Frontal cortex (tissue), 4 donors: Measurements from ENCODE around the gene FSCN2. TPM values are rescaled to one million over a fixed set of nuclear protein-coding genes. Genes with fewer than 3 reads are reported as not detected.
A peak's percentile ranks its signal among the peaks of the same experiment; 100 is the strongest.

ENCODE experiments used
- DNase-seq, 2 donors: peaks; one replicate each; pipeline ENCODE4 v3.0.0; 2012; ENCODE audit warnings: low spot score in 2 of 2
- FAIRE-seq: peaks from 2 replicates; lab custom pipeline; 2012; peaks lifted over from hg19 to GRCh38; lab: Jason Lieb, UNC
- total RNA-seq: library from RNA; depleted of rRNA; stranded (reverse); fragments of >200 nt; gene quantifications from one replicate; pipeline ENCODE4 v1.2.3, GENCODE V29; 2014
- donor health status: control.
- donor health status: control.
- donor health status: control.

Gene FSCN2, protein sequence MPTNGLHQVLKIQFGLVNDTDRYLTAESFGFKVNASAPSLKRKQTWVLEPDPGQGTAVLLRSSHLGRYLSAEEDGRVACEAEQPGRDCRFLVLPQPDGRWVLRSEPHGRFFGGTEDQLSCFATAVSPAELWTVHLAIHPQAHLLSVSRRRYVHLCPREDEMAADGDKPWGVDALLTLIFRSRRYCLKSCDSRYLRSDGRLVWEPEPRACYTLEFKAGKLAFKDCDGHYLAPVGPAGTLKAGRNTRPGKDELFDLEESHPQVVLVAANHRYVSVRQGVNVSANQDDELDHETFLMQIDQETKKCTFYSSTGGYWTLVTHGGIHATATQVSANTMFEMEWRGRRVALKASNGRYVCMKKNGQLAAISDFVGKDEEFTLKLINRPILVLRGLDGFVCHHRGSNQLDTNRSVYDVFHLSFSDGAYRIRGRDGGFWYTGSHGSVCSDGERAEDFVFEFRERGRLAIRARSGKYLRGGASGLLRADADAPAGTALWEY
- total RNA-seq = 4.9 TPM

GRCh38 chr17:81527591-81528383, at the start of gene FSCN2:
FSCN2 (plus strand) TSS chr17:81528377; CDS start chr17:81528532, 155 bp downstream.
- DNase-seq = no peak
- FAIRE-seq = no peak

DNA sequence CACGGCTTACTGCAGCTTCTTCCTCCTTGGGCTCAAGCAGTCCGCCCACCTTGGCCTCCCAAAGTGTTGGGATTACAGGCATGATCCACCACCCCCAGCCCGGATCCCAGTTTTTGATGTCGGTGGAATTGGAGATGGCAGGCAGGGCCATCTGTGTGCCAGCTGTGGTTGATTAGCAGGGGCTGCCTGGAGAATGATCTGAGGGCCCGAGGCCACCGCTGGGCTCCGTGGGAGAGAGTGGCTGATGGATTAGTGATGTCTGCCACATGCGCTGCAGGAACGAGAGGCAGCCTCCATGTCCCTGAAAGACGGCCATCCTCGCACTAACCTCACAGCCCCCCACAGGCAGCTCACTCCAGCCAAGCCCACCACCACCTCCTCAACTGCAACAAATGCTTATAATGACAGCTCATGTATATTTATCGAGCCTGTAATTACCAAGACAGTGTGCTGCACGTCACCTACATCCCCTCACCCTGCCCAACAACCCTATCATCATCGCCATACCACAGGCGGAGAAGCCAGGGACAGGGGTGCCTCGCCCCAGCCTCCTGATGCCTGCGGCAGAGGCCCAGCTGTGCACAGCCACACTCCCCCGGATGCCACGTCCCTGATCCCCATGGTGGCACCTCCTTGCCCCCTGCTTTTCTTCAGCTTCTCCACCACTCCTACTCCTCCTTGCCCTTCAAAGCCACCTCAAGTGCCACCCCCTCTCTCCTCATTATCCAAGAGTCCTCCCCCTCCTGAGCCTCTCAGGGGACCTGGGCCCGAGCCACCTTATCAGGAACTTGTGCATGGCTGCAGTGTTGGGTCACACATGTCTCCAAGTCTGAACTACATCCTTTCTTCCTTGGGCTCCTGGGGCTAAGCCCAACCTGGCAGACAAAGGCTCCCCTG, 48.8 kb upstream of the FSCN2 start:
- no peak for FAIRE-seq
- no peak for DNase-seq

DNA sequence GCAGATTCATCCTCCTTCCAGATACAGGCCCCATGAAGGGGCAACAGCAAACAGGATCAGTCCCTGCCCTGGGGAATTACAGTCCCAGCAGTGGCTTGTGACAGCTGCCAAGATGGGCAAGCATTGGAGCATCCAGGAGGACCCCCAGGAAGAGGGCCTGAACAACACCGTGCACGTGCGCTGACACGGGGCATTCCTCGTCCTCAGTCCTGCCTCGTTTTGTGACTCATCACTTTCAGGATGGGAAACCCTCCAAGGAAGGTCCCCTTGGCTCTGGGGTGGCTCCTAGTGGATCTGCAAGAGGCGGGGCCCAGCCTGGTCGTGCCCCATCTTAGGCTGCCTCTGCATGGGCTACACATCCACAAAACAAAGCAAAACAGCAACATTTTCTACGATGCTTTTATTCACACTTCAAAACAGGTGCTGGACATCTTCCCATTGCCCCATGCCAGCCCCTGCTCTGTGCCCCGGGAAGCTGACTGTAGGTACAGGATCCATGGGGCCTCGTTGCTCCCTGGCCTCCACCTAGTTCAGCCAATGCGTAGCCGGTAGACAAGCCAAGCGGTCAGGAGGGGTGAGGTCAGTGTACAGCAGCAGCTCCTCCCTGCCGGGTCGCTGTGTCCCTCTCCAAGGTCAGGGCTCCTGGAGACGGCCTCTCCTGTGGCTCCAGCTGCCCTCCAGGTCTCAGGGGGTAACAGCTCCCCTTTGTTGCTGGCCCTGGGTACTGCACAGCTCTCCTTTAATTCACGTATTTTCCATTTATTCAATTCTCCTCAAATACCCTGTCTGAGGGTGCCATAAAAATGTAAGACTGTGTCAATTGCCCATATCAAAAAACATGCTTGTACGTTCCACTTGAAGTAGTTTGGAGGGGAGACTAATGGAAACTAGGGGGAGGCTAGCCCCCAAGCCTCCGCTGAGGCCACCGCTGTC, 47.8 kb upstream of the FSCN2 start:
- FAIRE-seq (no peak), DNase-seq (no peak)

DNA sequence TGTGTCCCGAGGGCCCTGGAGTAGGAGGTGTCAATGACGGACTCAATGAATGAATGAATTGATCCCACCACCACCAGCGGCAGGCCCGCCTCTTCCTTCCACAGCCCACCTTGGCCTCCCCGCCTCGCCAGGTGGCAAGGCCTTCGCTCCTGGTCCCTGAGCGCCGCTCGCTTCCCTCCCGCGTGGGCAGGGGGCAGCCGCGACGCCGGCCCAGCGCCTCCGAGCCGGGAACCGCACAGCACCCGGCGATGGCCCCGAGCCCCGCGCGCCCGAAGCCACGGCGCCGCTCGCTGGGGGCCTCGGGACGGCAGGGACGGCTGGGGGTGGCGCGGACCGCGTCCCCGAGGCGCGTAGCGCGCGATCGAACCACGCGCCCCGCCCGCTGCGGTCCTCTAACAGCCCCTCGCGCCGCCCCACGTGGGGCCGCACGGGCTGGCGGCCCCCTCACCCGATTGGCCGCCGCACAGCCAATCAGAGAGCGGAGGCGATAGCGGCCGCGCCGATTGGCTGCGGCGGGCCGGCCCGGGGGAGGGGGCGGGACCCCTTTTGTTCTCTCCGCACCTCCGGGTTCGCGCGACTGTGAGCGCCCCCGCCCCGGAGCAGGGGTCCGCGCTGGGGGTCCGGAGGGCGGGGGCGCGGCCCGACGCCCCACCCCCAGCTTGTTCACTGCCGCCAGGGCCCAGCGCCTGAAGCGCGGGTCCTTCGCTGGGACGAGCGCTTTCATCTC, 46.9 kb upstream of the FSCN2 start:
- FAIRE-seq = no peak
- peak; percentile 97 to 98 for DNase-seq

DNA sequence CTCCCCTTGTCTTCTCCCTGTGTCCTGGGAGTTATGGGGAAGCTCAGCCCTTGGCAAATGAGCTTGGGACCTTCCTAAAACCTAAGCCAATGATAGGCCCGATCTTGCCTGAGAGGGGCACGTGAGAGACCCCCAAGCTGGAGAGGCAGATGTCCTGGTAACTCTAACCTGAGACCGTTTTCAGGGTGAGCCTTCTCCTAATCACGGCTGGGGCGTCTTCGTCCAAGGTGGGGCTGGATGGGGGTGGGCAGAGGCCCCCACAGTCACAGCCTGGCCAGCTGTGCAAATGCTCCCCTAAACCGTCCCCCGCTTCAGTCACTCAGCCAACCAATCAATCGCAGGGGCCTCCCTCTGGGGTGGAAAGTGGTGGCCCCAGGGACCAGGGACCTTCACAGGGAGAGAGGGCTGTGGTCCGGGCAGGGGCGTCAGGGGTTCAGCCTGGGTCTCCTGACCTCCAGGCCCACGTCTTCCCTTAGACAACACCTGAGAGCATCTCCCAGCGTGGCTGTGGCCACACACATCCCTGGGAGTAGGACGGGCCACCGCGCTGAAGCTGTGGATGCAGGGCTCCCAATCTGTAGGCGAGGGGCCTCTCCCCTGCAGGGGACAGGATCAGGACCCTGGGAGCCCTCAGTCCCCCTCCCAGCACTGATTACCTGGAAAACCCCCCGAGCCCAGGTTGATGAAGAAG, 46.2 kb upstream of the FSCN2 start:
- no peak for DNase-seq
- FAIRE-seq = no peak

DNA sequence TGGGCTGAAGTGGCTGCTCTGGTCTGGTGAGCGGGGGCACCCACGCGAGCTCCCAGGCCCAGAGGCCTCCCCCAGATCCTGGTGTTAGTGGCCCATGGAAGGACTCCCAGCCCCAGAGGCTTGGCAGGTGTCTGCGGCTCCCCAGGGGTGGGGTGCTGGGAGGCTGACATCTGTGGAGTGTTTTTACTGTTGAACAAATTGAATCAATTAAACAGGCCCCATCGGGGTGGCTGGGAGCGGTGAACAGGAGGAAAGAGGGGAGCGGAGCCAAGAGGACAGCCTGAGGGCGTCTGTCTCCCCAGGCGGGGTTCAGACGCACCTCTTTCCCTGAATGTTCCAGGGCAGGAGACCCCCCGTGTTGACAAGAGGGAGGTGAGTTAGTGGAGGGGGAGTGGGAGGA, 45.5 kb upstream of the FSCN2 start:
- FAIRE-seq = no peak
- no peak for DNase-seq

GRCh38 chr17:81483085-81483861, 44.9 kb upstream of the FSCN2 start:
- no peak for FAIRE-seq
- no peak for DNase-seq

DNA sequence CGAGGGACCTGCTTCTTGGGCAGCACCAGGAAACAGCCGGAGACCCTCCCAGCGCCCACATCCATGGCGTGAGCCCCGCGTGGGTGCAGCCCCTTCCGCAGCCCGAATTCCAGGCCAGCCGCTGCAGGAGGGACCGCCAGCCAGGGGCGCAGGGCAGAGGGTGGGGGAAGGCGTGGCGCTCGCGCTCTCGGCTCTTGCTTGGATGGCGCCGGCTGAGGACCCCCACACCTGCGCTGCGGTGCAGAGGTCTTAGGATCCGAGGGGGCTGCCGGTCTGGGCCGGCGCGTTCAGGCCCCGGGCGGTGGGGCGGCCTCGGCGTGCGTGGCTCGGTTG, 44.3 kb upstream of the FSCN2 start:
- no peak for DNase-seq
- no peak for FAIRE-seq

DNA sequence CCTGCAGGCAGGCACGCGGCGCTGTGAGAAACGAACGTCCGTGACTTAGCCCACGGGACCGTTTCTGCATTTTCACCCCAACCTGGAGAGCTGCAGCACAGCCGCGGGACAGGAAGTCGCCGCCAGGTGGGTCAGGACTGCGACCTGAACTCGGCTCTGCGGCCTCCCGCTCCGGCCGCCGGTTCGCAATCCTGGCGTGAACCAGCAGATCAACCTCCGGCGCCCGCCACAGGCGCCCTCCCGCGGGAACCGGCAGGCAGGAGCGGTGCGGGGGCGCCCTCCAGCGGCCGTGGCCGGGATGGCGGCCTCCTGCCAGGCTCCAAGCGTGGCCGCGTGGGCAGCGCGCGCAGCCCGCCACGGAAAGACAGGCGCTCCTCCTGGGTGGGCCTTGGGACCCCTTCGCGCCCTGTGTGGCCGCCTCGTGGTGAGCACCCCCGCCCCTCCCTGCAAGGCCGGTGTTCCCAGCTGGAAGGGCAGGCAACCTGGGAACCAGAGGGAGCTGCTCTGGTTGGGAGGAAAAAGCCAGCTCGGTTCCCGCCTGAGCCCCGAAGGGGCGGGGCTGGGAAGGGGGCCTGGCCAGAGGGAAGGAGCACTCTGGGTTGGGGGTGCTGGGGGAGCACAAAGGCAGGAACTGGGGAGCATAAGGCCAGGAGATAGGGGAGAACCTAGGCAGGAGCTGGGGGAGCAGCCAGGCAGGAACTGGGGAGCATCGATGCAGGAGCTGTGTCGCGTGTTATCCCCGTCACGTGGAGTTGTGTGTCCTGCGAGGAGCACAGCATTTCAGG, 43.8 kb upstream of the FSCN2 start:
- FAIRE-seq = no peak

GRCh38 chr17:81486199-81486810, 41.9 kb upstream of the FSCN2 start:
- FAIRE-seq = no peak
- DNase-seq = no peak

More for the DNA sequence above, 43.8 kb upstream of the FSCN2 start:
- peak; percentile 88 to 90 for DNase-seq

DNA sequence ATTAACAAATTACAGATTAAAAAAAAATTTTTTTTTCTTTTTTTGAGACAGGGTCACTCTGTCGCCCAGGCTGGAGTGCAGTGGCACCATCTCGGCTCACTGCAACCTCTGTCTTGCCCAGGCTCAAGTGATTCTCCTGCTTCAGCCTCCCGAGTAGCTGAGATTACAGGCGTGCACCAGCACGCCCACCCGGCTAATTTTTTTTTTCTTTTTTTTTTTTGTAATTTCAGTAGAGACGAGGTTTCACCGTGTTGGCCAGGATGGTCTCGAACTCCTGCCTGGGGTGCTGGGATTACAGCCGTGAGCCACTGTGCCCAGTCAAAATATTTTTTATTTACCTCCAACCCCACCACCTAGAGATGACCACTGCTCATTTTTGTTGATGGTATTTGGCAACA, 41.1 kb upstream of the FSCN2 start:
- FAIRE-seq = no peak
- no peak for DNase-seq

DNA sequence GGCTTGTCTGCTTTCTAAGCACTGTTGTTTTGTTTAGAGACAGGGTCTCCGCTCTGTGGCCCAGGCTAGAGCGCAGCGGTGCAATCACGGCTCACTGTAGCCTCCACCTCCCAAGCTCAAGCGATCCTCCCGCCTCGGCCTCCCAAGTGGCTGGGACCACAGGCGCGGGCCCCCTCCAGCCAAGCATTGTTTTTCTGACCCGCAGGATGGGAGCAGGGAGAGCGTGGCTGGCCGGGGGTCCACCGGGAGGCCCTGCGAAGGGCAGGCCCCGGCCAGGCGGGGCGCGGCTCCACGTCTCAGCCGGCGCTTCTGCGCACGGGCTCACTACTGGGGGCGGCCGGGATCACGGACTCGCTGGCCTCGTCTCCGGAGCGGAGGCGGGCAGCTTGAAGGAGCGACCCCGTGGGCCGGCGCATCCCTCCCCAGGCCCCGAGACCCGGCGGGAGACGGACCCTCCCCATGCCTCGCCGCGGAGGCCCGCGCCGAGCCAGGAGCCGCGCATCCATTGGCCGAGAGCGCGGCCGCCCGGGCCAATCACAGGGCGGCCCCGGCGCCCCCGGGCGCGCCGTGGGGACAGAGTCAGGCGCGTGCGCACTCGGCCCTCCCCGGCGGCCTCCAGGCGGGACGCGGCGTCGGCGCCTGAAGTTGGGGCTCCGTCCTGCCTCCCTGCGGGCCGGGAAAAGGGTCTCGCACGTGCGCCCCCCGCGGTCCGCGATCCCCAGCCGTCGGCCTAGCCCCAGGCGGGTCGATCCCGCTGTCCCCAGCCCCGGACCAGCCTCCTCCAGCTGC, 40.5 kb upstream of the FSCN2 start:
- FAIRE-seq = no peak
- DNase-seq = peak; percentile 98

DNA sequence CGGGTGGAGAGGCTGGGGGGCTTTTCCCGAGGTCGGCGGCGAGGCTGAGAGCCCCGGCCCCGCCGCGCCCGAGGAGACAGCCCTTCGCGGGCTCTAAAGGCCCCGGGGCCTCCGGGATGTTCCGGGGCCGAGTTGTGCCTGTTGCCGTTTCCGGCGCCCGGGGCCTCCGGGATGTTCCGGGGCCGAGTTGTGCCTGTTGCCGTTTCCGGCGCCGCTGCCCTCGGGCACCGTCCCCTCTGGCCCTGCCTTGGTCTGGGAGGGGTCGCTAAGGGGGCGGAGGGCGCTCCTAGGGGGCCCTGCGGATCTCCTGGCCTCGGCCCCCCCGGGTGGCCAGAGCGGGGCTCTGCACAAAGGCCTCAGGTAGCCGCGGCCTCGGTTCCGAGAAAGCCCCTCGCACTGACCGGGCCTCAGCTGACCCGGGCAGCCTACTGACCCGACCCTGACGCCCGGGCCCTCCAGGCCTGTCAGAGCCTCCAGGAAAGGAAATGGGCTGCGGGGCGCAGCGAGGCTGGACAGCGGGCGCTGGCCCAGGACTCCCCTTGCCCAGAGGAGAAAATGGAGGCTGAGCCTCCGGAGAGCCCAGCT, 39.8 kb upstream of the FSCN2 start:
- no peak for FAIRE-seq

DNA sequence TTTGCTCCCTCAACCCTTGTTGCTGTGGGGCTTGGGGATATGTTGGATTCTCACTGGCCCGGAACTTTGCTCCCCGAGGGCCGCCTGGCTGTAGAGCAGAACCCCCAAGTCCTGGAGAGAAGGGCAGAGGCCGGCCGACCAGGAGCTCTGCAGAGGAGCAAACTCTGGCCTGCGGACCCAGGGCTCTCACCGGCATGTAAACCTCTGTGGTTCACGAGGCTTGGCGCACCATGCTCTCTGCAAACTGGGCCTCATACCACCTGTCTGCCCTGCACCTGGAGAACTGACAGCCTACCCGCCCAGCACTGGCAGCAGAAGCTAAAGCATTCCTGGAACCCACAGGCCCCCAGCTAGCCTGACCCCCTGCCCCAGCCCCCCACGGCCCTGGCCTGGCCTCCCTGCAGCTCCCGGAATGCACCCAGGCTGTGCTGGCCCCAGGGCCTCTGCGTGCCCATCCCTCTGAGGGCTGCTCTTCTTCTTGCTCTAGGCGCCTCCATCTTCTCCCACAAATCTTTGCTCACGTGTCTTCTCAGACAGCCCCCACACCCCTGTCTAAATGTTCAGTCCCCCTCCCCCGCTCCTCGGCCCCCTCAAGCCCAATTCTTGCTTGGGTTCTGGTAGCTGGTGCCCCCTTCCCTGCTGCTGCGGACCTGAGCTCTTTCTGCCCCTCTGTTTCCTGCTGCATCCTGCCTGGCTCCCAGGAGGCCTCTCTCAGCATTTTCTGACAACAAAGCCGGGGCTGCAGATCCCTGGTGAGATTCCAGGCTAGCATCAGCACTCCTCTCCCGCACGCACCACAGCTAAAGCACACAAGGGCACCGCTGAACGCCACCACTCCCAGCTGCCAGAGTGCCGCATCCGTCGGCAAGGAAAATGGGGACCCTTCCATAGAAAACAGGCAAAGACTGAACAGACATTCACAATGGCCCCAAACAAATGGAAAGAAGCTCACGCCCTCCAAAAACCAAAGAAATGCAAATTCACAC, 38.9 kb upstream of the FSCN2 start:
- no peak for DNase-seq
- FAIRE-seq = no peak

More for the DNA sequence above, 39.8 kb upstream of the FSCN2 start:
- no peak for DNase-seq
